Measurements from ENCODE around the gene TRABD2A. TPM values are rescaled to one million over a fixed set of nuclear protein-coding genes. Genes with fewer than 3 reads are reported as not detected.

Gene TRABD2A
- total and polyA plus RNA-seq, 5 donors: 0.29 to 1.3 (median 0.62) TPM

- 83% methylated on average over 2 of the region's 2 CpGs for WGBS
- DNase-seq (no peak), ATAC-seq (no peak)
- no peak overlapping the region for H3K4me3 ChIP-seq (ENCODE audit: low read length)
- H3K27me3 ChIP-seq (ENCODE audit: control insufficient read depth, insufficient read depth): no peaks in the 10 kb centered on the region
- intact Hi-C loops (cut with DNase I): no loop called here
- H3K4me1 ChIP-seq (ENCODE audit: control insufficient read depth, insufficient read depth, low read length): no peaks in the 10 kb centered on the region
- no peak overlapping the region for H3K27ac ChIP-seq (ENCODE audit: low read length)
- no peaks in the 10 kb centered on the region for H3K9me3 ChIP-seq (ENCODE audit: control insufficient read depth, low read length)
Observed at GRCh38 chr2:84901593-84902120, 20.8 kb upstream of the TRABD2A start.

- Histone ChIP-seq H3K9me3 (ENCODE audit: control insufficient read depth, low read length) (no peaks in the 10 kb centered on the region), H3K27ac (ENCODE audit: low read length) (no peak overlapping the region), H3K4me3 (ENCODE audit: low read length) (no peak overlapping the region), H3K4me1 (ENCODE audit: control insufficient read depth, insufficient read depth, low read length) (no peaks in the 10 kb centered on the region), H3K27me3 (ENCODE audit: control insufficient read depth, insufficient read depth) (no peaks in the 10 kb centered on the region)
- 81% methylated on average over 1 of the region's 1 CpG for WGBS
- ATAC-seq (no peak), DNase-seq (no peak)
- intact Hi-C loops (cut with DNase I): no loop called here
Observed at GRCh38 chr2:84900971-84901370, 20.1 kb upstream of the TRABD2A start.

GRCh38 chr2:84899304-84900204, 18.7 kb upstream of the TRABD2A start:
- Histone ChIP-seq H3K27ac (ENCODE audit: low read length) (no peak overlapping the region), H3K9me3 (ENCODE audit: control insufficient read depth, low read length) (no peaks in the 10 kb centered on the region), H3K4me1 (ENCODE audit: control insufficient read depth, insufficient read depth, low read length) (peaks cover 4% of the 10 kb centered on the region), H3K4me3 (ENCODE audit: low read length) (no peak overlapping the region), H3K27me3 (ENCODE audit: control insufficient read depth, insufficient read depth) (no peaks in the 10 kb centered on the region)
- ATAC-seq (no peak), DNase-seq (no peak)
- 81% methylated on average over 8 of the region's 8 CpGs for WGBS
- intact Hi-C loops (cut with DNase I): no loop called here

GRCh38 chr2:84897773-84898172, 16.9 kb upstream of the TRABD2A start:
- 75% methylated on average over 1 of the region's 1 CpG for WGBS
- intact Hi-C loops (cut with DNase I): no loop called here
- no peaks in the 10 kb centered on the region for H3K27me3 ChIP-seq (ENCODE audit: control insufficient read depth, insufficient read depth)
- no peak overlapping the region for H3K27ac ChIP-seq (ENCODE audit: low read length)
- H3K4me3 ChIP-seq (ENCODE audit: low read length): no peak overlapping the region
- no peaks in the 10 kb centered on the region for H3K9me3 ChIP-seq (ENCODE audit: control insufficient read depth, low read length)
- DNase-seq: no peak
- ATAC-seq: no peak
- peaks cover 4% of the 10 kb centered on the region for H3K4me1 ChIP-seq (ENCODE audit: control insufficient read depth, insufficient read depth, low read length)

GRCh38 chr2:84896567-84896966, 15.7 kb upstream of the TRABD2A start:
- intact Hi-C loops (cut with DNase I): no loop called here
- peaks cover 4% of the 10 kb centered on the region for H3K4me1 ChIP-seq (ENCODE audit: control insufficient read depth, insufficient read depth, low read length)
- no peak overlapping the region for H3K27ac ChIP-seq (ENCODE audit: low read length)
- no peaks in the 10 kb centered on the region for H3K27me3 ChIP-seq (ENCODE audit: control insufficient read depth, insufficient read depth)
- no peak overlapping the region for H3K4me3 ChIP-seq (ENCODE audit: low read length)
- DNase-seq: no peak
- no peaks in the 10 kb centered on the region for H3K9me3 ChIP-seq (ENCODE audit: control insufficient read depth, low read length)
- 68% methylated on average over 2 of the region's 2 CpGs for WGBS
- no peak for ATAC-seq

GRCh38 chr2:84894758-84895520, 14.1 kb upstream of the TRABD2A start:
- DNase-seq (peak in 1 of 3 donors; percentile 49), ATAC-seq (peak; percentile 20 to 44)
- Histone ChIP-seq H3K27me3 (ENCODE audit: control insufficient read depth, insufficient read depth) (no peaks in the 10 kb centered on the region), H3K9me3 (ENCODE audit: control insufficient read depth, low read length) (no peaks in the 10 kb centered on the region), H3K27ac (ENCODE audit: low read length) (peak overlapping the region; percentile 23), H3K4me3 (ENCODE audit: low read length) (no peak overlapping the region), H3K4me1 (ENCODE audit: control insufficient read depth, insufficient read depth, low read length) (peaks cover 4% of the 10 kb centered on the region)
- intact Hi-C loops (cut with DNase I): no loop called here
- WGBS: 37% methylated on average over 7 of the region's 7 CpGs

- Histone ChIP-seq H3K4me1 (ENCODE audit: control insufficient read depth, insufficient read depth, low read length) (peaks cover 5% of the 10 kb centered on the region), H3K4me3 (ENCODE audit: low read length) (no peak overlapping the region), H3K27ac (ENCODE audit: low read length) (no peak overlapping the region), H3K27me3 (ENCODE audit: control insufficient read depth, insufficient read depth) (no peaks in the 10 kb centered on the region), H3K9me3 (ENCODE audit: control insufficient read depth, low read length) (no peaks in the 10 kb centered on the region)
- DNase-seq: no peak
- ATAC-seq: no peak
- WGBS: 83% methylated on average over 6 of the region's 6 CpGs
- intact Hi-C loops (cut with DNase I): no loop called here
Observed at GRCh38 chr2:84894131-84894586, 13.3 kb upstream of the TRABD2A start.

GRCh38 chr2:84891355-84892010, 10.6 kb upstream of the TRABD2A start:
- Histone ChIP-seq H3K27ac (ENCODE audit: low read length) (no peak overlapping the region), H3K4me1 (ENCODE audit: control insufficient read depth, insufficient read depth, low read length) (peaks cover 6% of the 10 kb centered on the region), H3K4me3 (ENCODE audit: low read length) (no peak overlapping the region), H3K9me3 (ENCODE audit: control insufficient read depth, low read length) (no peaks in the 10 kb centered on the region), H3K27me3 (ENCODE audit: control insufficient read depth, insufficient read depth) (no peaks in the 10 kb centered on the region)
- no peak for ATAC-seq
- DNase-seq: no peak
- 80% methylated on average over 12 of the region's 12 CpGs for WGBS
- intact Hi-C loops (cut with DNase I): no loop called here

- intact Hi-C loops (cut with DNase I): loop anchor here in 2 of 4 donors (10.0 kb wide), 1 partner anchor 395 kb away; no protein-coding TSS in a partner anchor
- no peaks in the 10 kb centered on the region for H3K9me3 ChIP-seq (ENCODE audit: control insufficient read depth, low read length)
- H3K4me3 ChIP-seq (ENCODE audit: low read length): no peak overlapping the region
- peak overlapping the region; percentile 38 for H3K27ac ChIP-seq (ENCODE audit: low read length)
- H3K4me1 ChIP-seq (ENCODE audit: control insufficient read depth, insufficient read depth, low read length): peaks cover 2% of the 10 kb centered on the region
- 85% methylated on average over 2 of the region's 2 CpGs for WGBS
- ATAC-seq (no peak), DNase-seq (no peak)
- H3K27me3 ChIP-seq (ENCODE audit: control insufficient read depth, insufficient read depth): no peaks in the 10 kb centered on the region
Observed at GRCh38 chr2:84889332-84889731, 8.4 kb upstream of the TRABD2A start.

GRCh38 chr2:84888401-84889276, 7.8 kb upstream of the TRABD2A start:
- 44% methylated on average over 6 of the region's 6 CpGs for WGBS
- intact Hi-C loops (cut with DNase I): loop anchor here in 2 of 4 donors (10.0 kb wide), 1 partner anchor 394 kb away; no protein-coding TSS in a partner anchor
- Histone ChIP-seq H3K4me1 (ENCODE audit: control insufficient read depth, insufficient read depth, low read length) (peaks cover 2% of the 10 kb centered on the region), H3K27me3 (ENCODE audit: control insufficient read depth, insufficient read depth) (no peaks in the 10 kb centered on the region), H3K9me3 (ENCODE audit: control insufficient read depth, low read length) (no peaks in the 10 kb centered on the region), H3K4me3 (ENCODE audit: low read length) (peak overlapping the region; percentile 9), H3K27ac (ENCODE audit: low read length) (peak overlapping the region; percentile 38)
- ATAC-seq (peak; percentile 83 to 85), DNase-seq (no peak)
